DND-41 (cell line): ENCODE results near the gene ARAP1.
A peak's percentile ranks its signal among the peaks of the same experiment; 100 is the strongest.

Experiments
- ATAC-seq: fragments of 200-7000 bp; cut with Tn5 transposase; 3 replicates; pipeline ENCODE4 v1.9.1; 2021; ENCODE audit warnings: low read depth; ENCODE audit not compliant: insufficient read depth
- DNase-seq: peaks from one replicate; pipeline ENCODE4 v3.0.0-alpha.2; 2020
- H2AFZ ChIP-seq: 2 replicates; pipeline ENCODE4 v1.6.0; 2012; ENCODE audit warnings: low read depth, low read length
- H3K27ac ChIP-seq: 2 replicates; pipeline ENCODE4 v1.5.1; 2012; ENCODE audit warnings: low read length, inconsistent platforms
- H3K27me3 ChIP-seq: fragments of 200-600 bp; sonication (generic); 2 replicates; pipeline ENCODE4 v1.6.0; 2012; ENCODE audit warnings: low read length, mild to moderate bottlenecking, inconsistent platforms; ENCODE audit not compliant: insufficient read depth, poor library complexity
- H3K36me3 ChIP-seq: 2 replicates; pipeline ENCODE4 v1.5.1; 2012; ENCODE audit warnings: low read length, inconsistent platforms; ENCODE audit not compliant: insufficient read depth
- H3K4me1 ChIP-seq: 2 replicates; pipeline ENCODE4 v1.5.1; 2012; ENCODE audit warnings: mild to moderate bottlenecking, low read length; ENCODE audit not compliant: insufficient read depth
- H3K4me2 ChIP-seq: 2 replicates; pipeline ENCODE4 v1.6.0; 2012; ENCODE audit warnings: mild to moderate bottlenecking, moderate library complexity, low read length, inconsistent platforms; ENCODE audit not compliant: insufficient read depth
- H3K4me3 ChIP-seq, 2 experiments: fragments of 200-600 bp in 1 of 2; shearing (Covaris generic) in 1 of 2; 2 replicates each; pipeline ENCODE4 v1.5.1; 2012 to 2016; ENCODE audit warnings: inconsistent platforms in 2 of 2, low read length in 2 of 2, mild to moderate bottlenecking in 2 of 2, low read depth in 1 of 2, moderate library complexity in 1 of 2
- H3K79me2 ChIP-seq: 2 replicates; pipeline ENCODE4 v1.6.0; 2012; ENCODE audit warnings: low read length, inconsistent platforms; ENCODE audit not compliant: insufficient read depth
- H3K9ac ChIP-seq: 2 replicates; pipeline ENCODE4 v1.6.0; 2012; ENCODE audit warnings: low read depth, mild to moderate bottlenecking, inconsistent platforms, low read length, moderate library complexity
- H3K9me3 ChIP-seq: 2 replicates; pipeline ENCODE4 v1.5.1; 2012; ENCODE audit warnings: low read length, moderate library complexity, mild to moderate bottlenecking, inconsistent platforms; ENCODE audit not compliant: insufficient read depth, severe bottlenecking
- H4K20me1 ChIP-seq: 2 replicates; pipeline ENCODE4 v1.6.0; 2012; ENCODE audit warnings: low read length; ENCODE audit not compliant: insufficient read depth
- EZH2 ChIP-seq: IDR thresholded peaks from 3 replicates; pipeline ENCODE4 v1.6.1; 2012; ENCODE audit warnings: borderline replicate concordance, low read depth, mild to moderate bottlenecking, moderate library complexity, low read length, inconsistent platforms; ENCODE audit not compliant: severe bottlenecking
- TF ChIP-seq, protein P1 (sequence below): IDR thresholded peaks from 2 replicates; pipeline ENCODE4 v1.5.1; 2012; ENCODE audit warnings: borderline replicate concordance, low read length, moderate library complexity, mild to moderate bottlenecking; ENCODE audit not compliant: poor library complexity, severe bottlenecking; ENCODE audit errors: extremely low read depth

Gene ARAP1

DNA sequence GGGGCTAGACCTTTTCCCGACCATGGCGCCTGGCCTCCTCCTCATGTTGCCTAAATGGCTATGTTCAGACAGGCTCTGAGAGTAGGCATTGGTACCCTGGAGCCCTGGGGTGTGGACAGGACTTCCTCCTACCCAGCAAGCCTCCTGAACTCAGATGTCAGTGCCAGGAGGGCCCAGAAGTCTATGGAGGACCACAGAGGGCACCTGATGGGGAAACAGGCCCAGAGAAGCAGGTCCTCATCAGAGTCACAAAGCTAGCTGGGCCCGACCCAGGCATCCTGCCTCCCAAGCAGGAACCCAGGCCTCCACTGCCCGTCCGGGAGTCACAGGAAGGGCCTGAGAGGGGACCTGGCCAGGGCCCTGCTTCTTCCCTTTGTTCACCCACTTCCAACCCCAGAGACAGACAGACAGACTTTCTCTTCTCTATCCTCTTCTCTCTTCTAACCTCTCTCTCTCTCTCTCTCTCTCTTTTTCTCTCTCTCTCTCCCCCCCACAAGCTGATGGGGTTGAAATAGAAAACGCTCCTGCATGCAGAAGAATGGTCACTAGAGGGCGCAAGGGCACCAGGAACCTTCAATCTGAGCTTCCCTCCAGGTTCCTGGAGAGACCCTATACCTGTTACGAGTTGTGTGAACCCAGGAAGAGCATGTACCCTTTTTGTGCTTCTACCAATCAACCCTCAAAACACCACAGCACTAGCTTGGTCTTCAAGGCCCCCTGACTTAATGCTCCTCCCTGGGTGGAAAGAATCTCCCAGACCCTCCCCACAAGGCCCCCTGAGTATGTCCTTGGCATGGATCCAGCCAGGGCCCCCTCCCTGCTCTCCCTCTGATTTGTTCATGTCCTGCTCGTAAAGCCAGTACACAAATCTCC, 27.1 kb downstream of the ARAP1 start:
- Histone ChIP-seq H3K4me2 (no peak overlapping the region), H3K4me1 (peaks cover 31% of the 10 kb centered on the region), H3K9me3 (no peaks in the 10 kb centered on the region), H3K4me3 (no peak overlapping the region), H2AFZ (0 out of 2 replicates have a peak overlapping the region, but pooled peaks have one; percentile 6), H4K20me1 (peaks cover 10% of the 10 kb centered on the region; the same call in 1 of the 2 replicates), H3K9ac (no peak overlapping the region), H3K27me3 (no peaks in the 10 kb centered on the region), H3K36me3 (peaks cover 38% of the 10 kb centered on the region), H3K79me2 (peaks cover 54% of the 10 kb centered on the region), H3K27ac (peak overlapping the region; percentile 25)
- TF ChIP-seq EZH2: no peak
- TF ChIP-seq, protein P1, sequence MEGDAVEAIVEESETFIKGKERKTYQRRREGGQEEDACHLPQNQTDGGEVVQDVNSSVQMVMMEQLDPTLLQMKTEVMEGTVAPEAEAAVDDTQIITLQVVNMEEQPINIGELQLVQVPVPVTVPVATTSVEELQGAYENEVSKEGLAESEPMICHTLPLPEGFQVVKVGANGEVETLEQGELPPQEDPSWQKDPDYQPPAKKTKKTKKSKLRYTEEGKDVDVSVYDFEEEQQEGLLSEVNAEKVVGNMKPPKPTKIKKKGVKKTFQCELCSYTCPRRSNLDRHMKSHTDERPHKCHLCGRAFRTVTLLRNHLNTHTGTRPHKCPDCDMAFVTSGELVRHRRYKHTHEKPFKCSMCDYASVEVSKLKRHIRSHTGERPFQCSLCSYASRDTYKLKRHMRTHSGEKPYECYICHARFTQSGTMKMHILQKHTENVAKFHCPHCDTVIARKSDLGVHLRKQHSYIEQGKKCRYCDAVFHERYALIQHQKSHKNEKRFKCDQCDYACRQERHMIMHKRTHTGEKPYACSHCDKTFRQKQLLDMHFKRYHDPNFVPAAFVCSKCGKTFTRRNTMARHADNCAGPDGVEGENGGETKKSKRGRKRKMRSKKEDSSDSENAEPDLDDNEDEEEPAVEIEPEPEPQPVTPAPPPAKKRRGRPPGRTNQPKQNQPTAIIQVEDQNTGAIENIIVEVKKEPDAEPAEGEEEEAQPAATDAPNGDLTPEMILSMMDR: peak; percentile 97
- ATAC-seq (peak; percentile 44), DNase-seq (peak; percentile 84)

DNA sequence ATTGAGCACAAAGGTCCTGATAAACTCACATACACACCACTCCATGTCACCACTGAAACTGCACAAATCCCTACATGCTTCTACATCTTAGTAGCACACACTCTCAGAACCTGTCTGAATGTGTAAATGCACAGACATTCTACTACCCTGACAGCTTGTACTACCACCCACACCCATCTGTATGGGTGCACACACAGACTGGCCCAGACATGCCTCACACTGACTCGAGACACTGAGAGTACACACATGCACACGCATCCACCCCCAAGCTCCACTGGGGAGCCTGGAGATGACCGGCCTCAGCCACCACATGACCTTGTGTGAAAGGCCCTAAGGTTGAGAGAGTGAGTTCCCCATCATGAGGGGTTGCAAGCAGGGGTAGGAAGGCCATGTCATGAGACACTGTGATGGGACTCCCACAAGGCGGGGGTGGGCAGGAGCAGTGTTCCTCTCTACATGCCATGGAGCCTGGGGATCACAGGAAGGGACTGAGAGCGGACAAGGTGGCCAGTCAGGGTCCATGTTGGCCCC, 28.1 kb downstream of the ARAP1 start:
- H3K27ac ChIP-seq: no peak overlapping the region
- H3K4me3 ChIP-seq: no peak overlapping the region
- H3K4me2 ChIP-seq: no peak overlapping the region
- no peak for TF ChIP-seq EZH2
- TF ChIP-seq, protein P1: no peak
- DNase-seq: no peak
- no peaks in the 10 kb centered on the region for H3K9me3 ChIP-seq
- peaks cover 19% of the 10 kb centered on the region; the same call in 1 of the 2 replicates for H4K20me1 ChIP-seq
- H3K36me3 ChIP-seq: peaks cover 46% of the 10 kb centered on the region
- H3K4me1 ChIP-seq: peaks cover 33% of the 10 kb centered on the region
- peaks cover 64% of the 10 kb centered on the region for H3K79me2 ChIP-seq
- no peak for ATAC-seq
- H3K27me3 ChIP-seq: no peaks in the 10 kb centered on the region
- H3K9ac ChIP-seq: no peak overlapping the region
- no peak overlapping the region for H2AFZ ChIP-seq

DNA sequence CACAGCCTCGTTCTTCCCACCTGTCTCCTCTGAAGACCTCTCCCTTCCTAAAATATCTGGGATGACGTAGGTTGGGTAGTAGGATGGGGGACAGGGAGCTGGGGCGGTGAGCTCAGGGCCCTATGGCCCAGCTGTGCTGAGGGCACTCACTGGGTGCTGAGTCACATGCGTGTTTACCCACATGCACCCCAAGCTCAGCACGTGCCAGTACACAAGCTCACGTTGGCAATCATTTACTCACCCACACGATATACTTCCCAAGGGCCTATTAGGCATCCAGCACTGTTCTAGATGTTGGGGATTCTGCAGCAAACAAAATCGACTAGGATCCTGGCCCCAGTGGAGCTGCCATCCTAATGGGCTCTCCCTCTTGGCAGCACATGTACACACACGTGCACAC, 28.7 kb downstream of the ARAP1 start:
- TF ChIP-seq EZH2: no peak
- TF ChIP-seq, protein P1: no peak
- H4K20me1 ChIP-seq: peaks cover 24% of the 10 kb centered on the region; the same call in 1 of the 2 replicates
- no peak for DNase-seq
- H3K9me3 ChIP-seq: no peaks in the 10 kb centered on the region
- no peak for ATAC-seq
- H3K27me3 ChIP-seq: no peaks in the 10 kb centered on the region
- no peak overlapping the region for H2AFZ ChIP-seq
- H3K4me3 ChIP-seq: no peak overlapping the region
- no peak overlapping the region for H3K27ac ChIP-seq
- H3K4me1 ChIP-seq: peaks cover 33% of the 10 kb centered on the region
- H3K79me2 ChIP-seq: peaks cover 70% of the 10 kb centered on the region
- no peak overlapping the region for H3K9ac ChIP-seq
- peaks cover 52% of the 10 kb centered on the region for H3K36me3 ChIP-seq
- no peak overlapping the region for H3K4me2 ChIP-seq
